Prostate gland (tissue), 2 donors: ENCODE data around the gene PNISR.

Experiments
- POLR2A ChIP-seq: fragments of 450-650 bp; IDR thresholded peaks from one replicate; pipeline ENCODE4 v1.6.1; 2016; ENCODE audit warnings: antibody characterized with exemption, mild to moderate bottlenecking
- POLR2AphosphoS5 ChIP-seq: sonication (generic); formaldehyde crosslinking; IDR thresholded peaks from one replicate; pipeline ENCODE4 v1.6.1; 2017; ENCODE audit warnings: antibody characterized with exemption
- TF ChIP-seq, protein P1 (sequence below), 4 experiments: fragments of 200-600 bp in 2 of 4; fragments of 450-650 bp in 2 of 4; sonication (generic) in 2 of 4; IDR thresholded peaks; 1 replicate in 3 of 4; 2 replicates in 1 of 4; pipeline ENCODE4 v1.5.1; 2016 to 2019; ENCODE audit warnings: antibody characterized with exemption in 4 of 4, mild to moderate bottlenecking in 2 of 4, moderate library complexity in 2 of 4

DNA sequence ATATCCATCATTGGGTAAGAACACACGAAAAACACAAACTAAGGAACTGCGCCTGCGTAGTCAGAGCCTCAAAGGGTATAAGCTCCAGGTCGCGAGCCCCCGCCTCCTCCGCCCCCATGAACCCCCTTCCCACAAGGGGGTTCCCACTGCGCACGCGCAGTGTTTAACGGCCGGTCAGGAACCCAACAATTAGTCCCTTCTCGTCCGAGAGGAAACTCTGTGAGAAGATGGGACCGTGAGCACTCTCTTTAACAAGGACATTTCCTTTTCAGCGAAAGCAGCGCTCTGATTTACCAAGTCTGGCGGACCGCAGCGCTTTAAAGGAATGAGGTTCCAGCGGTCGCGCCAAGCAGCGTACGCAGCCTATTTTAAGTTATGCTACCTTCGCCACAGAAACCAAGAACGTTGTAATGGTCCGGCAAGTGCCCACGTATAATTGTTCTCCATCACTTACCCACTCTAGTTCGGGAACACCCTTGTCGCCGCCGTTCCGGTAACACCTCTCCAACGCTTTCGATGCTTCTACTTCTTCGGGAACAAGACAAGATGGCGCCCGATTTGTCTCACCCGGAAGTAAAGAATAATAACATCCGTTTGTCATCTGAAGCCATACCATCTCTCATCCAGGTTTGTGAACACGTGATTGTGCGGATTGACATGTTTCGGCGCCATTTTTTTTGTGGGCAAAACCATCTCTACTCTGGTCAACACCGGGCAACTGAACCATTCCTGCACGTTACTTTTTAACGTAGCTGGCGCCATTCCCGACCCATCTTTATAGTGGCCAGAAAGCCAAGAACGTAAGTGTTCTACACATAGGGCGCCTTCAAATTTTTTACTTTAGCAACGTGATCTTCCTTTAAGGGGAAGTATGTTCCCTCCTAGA, at the start of gene PNISR:
- TF ChIP-seq POLR2A = peak; percentile 49
- TF ChIP-seq, protein P1, sequence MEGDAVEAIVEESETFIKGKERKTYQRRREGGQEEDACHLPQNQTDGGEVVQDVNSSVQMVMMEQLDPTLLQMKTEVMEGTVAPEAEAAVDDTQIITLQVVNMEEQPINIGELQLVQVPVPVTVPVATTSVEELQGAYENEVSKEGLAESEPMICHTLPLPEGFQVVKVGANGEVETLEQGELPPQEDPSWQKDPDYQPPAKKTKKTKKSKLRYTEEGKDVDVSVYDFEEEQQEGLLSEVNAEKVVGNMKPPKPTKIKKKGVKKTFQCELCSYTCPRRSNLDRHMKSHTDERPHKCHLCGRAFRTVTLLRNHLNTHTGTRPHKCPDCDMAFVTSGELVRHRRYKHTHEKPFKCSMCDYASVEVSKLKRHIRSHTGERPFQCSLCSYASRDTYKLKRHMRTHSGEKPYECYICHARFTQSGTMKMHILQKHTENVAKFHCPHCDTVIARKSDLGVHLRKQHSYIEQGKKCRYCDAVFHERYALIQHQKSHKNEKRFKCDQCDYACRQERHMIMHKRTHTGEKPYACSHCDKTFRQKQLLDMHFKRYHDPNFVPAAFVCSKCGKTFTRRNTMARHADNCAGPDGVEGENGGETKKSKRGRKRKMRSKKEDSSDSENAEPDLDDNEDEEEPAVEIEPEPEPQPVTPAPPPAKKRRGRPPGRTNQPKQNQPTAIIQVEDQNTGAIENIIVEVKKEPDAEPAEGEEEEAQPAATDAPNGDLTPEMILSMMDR (IDR thresholded peaks at IDR 0.05) = no peak
- TF ChIP-seq POLR2AphosphoS5 = peak; percentile 75
